ENCODE measurements around the gene NEMP2. TPM values are rescaled to one million over a fixed set of nuclear protein-coding genes. Genes with fewer than 3 reads are reported as not detected.

NEMP2 gene
- total and polyA plus RNA-seq, 2 of the 4 experiments (the other 2 are of a cell fraction): 1.1 to 1.3 TPM

DNA sequence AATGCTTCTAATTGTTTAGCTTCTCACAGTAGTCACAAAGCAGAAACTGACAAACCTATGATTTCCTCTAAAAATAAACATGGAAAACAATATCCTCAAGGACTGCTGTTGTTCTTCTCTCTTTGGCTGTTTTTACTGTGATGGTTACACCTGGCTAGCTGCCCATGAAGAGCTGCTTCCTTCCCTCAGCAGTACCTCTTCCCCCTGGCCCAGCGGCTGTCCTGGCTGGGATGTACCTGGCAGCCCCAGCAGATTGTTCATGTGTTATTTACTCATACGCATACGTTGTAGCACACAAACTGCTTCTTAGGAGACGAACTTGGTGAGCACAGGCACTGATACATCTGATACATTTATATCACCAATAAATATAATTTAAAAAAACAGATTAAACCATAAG, 27.4 kb downstream of the NEMP2 start:
- H3K9ac ChIP-seq (ENCODE audit: low read depth, low read length): no peak overlapping the region
- no peak overlapping the region for H4K5ac ChIP-seq (ENCODE audit: low read depth, low read length)
- dilution Hi-C loops (cut with HindIII; ENCODE audit: low sequenced_read_pairs, unreplicated experiment): no loop called here
- no peak overlapping the region for H3K4ac ChIP-seq (ENCODE audit: low read depth, low read length)
- no peaks in the 10 kb centered on the region for H3K9me3 ChIP-seq (ENCODE audit: control insufficient read depth, insufficient read depth, low read length)
- H3K4me2 ChIP-seq (ENCODE audit: low read depth, low read length): no peak overlapping the region
- H4K91ac ChIP-seq (ENCODE audit: insufficient read depth, low read depth, low read length): no peak overlapping the region
- H4K20me1 ChIP-seq (ENCODE audit: insufficient read depth, low read length): no peaks in the 10 kb centered on the region
- H3K9me1 ChIP-seq (ENCODE audit: insufficient read depth, low read length): peaks cover 6% of the 10 kb centered on the region
- H3K27ac ChIP-seq (ENCODE audit: insufficient read depth, low read length): no peak overlapping the region
- ATAC-seq (ENCODE audit: low read depth) (no peak), DNase-seq (no peak)
- H4K8ac ChIP-seq (ENCODE audit: low read depth in 2 of 2, low read length in 2 of 2): no peak overlapping the region
- H3K36me3 ChIP-seq (ENCODE audit: control insufficient read depth, insufficient read depth, low read length): peaks cover 1% of the 10 kb centered on the region; the same call in 1 of the 2 replicates
- no peak overlapping the region for H2BK120ac ChIP-seq (ENCODE audit: low read depth, low read length)
- 100% methylated on average over 1 of the region's 4 CpGs; no CpG with 5 or more reads in 1 of the 2 experiments for WGBS, 2 experiments (ENCODE audit: extremely low coverage in 2 of 2, insufficient read length in 1 of 2)
- peaks cover 8% of the 10 kb centered on the region for H3K4me1 ChIP-seq (ENCODE audit: control insufficient read depth, insufficient read depth, low read length)
- no peak overlapping the region for H2BK20ac ChIP-seq (ENCODE audit: low read depth, low read length)
- ChIA-PET POLR2A (ENCODE audit: unreplicated experiment) (no interaction called here), CTCF (no interaction called here)
- H2AFZ ChIP-seq (replicated peaks; ENCODE audit: low read length, poor library complexity): no peak overlapping the region
- H3K14ac ChIP-seq (replicated peaks; ENCODE audit: low read depth, low read length): no peak overlapping the region
- no peak overlapping the region for H2BK5ac ChIP-seq (ENCODE audit: low read depth, low read length, poor library complexity, severe bottlenecking)
- H3K18ac ChIP-seq (ENCODE audit: low read depth, low read length): no peak overlapping the region
- in situ Hi-C loops (cut with MboI; ENCODE audit: low sequenced_read_pairs): loop anchor here (5.0 to 10.0 kb wide), 2 partner anchors 92 to 415 kb away; no protein-coding TSS in a partner anchor
- no peak overlapping the region for H3K4me3 ChIP-seq (ENCODE audit: insufficient read depth, low read depth, low read length)
- no peak overlapping the region for H2AK5ac ChIP-seq (ENCODE audit: low read depth, low read length)
- no TSS peak for BruUV-seq (replicated peaks)
- H3K27me3 ChIP-seq (ENCODE audit: control insufficient read depth, insufficient read depth, low read length): no peaks in the 10 kb centered on the region
- 0 out of 4 replicates have a peak, but pooled peaks cover 0 to 2% of the 10 kb centered on the region in 2 experiments for H3K79me1 ChIP-seq (ENCODE audit: low read depth in 1 of 2, low read length in 2 of 2)
- TF ChIP-seq POLR2A (IDR thresholded peaks at IDR 0.05; ENCODE audit: low read depth, low read length) (no peak), FOS (IDR thresholded peaks at IDR 0.05; ENCODE audit: low read depth, low read length) (no peak), CHD1 (IDR thresholded peaks at IDR 0.05; ENCODE audit: low read depth, low read length) (no peak), MAFK (IDR thresholded peaks at IDR 0.05; ENCODE audit: low read depth, low read length) (no peak), RCOR1 (IDR thresholded peaks at IDR 0.05; ENCODE audit: insufficient replicate concordance, low read length) (no peak), USF2 (IDR thresholded peaks at IDR 0.05; ENCODE audit: low read depth, low read length) (no peak), SMC3 (IDR thresholded peaks at IDR 0.05; ENCODE audit: low read depth, low read length) (no peak), RAD21 (IDR thresholded peaks at IDR 0.05; ENCODE audit: low read length) (no peak), MAZ (IDR thresholded peaks at IDR 0.05; ENCODE audit: borderline replicate concordance, low read depth, low read length) (no peak), MXI1 (IDR thresholded peaks at IDR 0.05; ENCODE audit: borderline replicate concordance, low read depth, low read length) (no peak), CEBPB (IDR thresholded peaks at IDR 0.05; ENCODE audit: low read depth, low read length) (no peak), NFE2L2 (IDR thresholded peaks at IDR 0.05; ENCODE audit: low read depth, low read length) (no peak)
- TF ChIP-seq, protein P1, sequence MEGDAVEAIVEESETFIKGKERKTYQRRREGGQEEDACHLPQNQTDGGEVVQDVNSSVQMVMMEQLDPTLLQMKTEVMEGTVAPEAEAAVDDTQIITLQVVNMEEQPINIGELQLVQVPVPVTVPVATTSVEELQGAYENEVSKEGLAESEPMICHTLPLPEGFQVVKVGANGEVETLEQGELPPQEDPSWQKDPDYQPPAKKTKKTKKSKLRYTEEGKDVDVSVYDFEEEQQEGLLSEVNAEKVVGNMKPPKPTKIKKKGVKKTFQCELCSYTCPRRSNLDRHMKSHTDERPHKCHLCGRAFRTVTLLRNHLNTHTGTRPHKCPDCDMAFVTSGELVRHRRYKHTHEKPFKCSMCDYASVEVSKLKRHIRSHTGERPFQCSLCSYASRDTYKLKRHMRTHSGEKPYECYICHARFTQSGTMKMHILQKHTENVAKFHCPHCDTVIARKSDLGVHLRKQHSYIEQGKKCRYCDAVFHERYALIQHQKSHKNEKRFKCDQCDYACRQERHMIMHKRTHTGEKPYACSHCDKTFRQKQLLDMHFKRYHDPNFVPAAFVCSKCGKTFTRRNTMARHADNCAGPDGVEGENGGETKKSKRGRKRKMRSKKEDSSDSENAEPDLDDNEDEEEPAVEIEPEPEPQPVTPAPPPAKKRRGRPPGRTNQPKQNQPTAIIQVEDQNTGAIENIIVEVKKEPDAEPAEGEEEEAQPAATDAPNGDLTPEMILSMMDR (conservative IDR thresholded peaks at IDR 0.05; ENCODE audit: low read depth, low read length): no peak
- TF ChIP-seq, protein P2, sequence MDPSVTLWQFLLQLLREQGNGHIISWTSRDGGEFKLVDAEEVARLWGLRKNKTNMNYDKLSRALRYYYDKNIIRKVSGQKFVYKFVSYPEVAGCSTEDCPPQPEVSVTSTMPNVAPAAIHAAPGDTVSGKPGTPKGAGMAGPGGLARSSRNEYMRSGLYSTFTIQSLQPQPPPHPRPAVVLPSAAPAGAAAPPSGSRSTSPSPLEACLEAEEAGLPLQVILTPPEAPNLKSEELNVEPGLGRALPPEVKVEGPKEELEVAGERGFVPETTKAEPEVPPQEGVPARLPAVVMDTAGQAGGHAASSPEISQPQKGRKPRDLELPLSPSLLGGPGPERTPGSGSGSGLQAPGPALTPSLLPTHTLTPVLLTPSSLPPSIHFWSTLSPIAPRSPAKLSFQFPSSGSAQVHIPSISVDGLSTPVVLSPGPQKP (IDR thresholded peaks at IDR 0.05; ENCODE audit: borderline replicate concordance, low read depth, low read length): no peak
- H3K23ac ChIP-seq (ENCODE audit: low read depth, low read length): no peak overlapping the region
- intact Hi-C loops (cut with micrococcal nuclease): no loop called here
- no peak overlapping the region for H2BK15ac ChIP-seq (ENCODE audit: low read depth, low read length)
- H2AK9ac ChIP-seq (replicated peaks; ENCODE audit: low read depth, low read length, poor library complexity): no peak overlapping the region
- no peak overlapping the region for H3K56ac ChIP-seq (ENCODE audit: extremely low read depth, insufficient read depth, low read length)
